ENCODE measurements around the gene NAA38. TPM values are rescaled to one million over a fixed set of nuclear protein-coding genes. Genes with fewer than 3 reads are reported as not detected.
A peak's percentile ranks its signal among the peaks of the same experiment; 100 is the strongest.

The NAA38 gene
- polyA plus RNA-seq, 4 donors: 40.1 to 142 (median 73.4) TPM

DNA sequence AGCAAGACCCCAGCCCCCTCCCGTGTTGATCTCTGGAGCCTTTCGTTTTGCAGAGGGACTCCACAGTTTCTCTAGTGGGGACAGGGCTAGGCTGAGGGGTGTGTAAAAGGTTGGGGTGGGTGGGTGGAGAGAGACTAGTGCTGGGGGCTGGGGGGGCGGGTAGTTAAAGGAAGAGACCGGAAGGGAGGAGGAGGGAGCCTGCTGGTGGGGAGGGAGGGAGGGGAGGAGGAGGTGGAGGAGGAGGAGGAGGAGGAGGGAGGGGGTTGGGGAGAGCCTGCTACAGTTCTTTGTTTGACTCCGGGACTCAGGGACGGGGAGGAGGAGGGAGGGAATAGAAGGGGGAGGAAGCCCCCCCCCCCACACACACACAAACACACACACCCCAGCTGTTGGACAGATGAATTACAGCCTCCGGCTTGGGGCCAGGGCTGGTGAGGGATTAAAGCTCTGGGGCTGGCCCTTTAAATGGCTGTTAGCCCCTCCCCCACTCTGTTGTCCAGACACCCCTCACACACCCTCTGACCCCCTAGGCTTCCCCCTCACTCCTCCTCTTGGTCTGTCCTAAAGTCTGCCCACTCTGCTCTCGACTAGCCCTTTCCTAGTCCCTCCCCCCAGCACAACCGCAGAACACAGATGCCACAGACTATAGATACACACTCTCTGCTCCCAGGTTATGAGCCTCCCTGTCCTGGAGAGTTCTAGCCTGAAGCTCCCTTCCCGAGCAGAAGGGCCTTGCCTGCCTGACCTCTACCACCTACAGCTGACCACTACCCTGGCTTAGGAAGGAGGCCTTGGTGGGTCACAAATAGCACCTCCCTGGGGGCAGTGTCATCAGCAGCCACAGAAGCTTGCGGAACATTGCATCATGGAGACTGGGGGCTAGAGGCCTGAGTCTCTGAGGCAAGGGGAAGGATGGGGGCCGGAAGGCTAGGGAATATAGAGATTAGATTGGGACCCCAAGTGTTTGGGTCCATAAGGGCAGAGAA, 19.0 kb downstream of the NAA38 start:
- 18 to 26% (median 22%) methylated on average over 8 to 11 of the region's 12 CpGs for WGBS, 3 donors
- H3K4me3 ChIP-seq (ENCODE audit: low read depth in 1 of 3, low read length in 3 of 3): peak overlapping the region in 2 of 3 donors; percentile 50 to 61
- no peaks in the 10 kb centered on the region for H3K27me3 ChIP-seq (ENCODE audit: control insufficient read depth in 3 of 3, insufficient read depth in 3 of 3, low read length in 3 of 3)
- H3K27ac ChIP-seq (ENCODE audit: low read depth in 1 of 3, low read length in 2 of 3): peak overlapping the region; percentile 45 to 99 (median 69)
- peaks cover 0 to 4% (median 0%) of the 10 kb centered on the region in 3 donors for H3K36me3 ChIP-seq (ENCODE audit: control insufficient read depth in 3 of 3, insufficient read depth in 2 of 3, low read depth in 1 of 3, low read length in 3 of 3)
- H3K9me3 ChIP-seq (ENCODE audit: control insufficient read depth in 2 of 2, insufficient read depth in 1 of 2, low read depth in 1 of 2, low read length in 1 of 2): no peaks in the 10 kb centered on the region
- peak; percentile 67 to 72 for DNase-seq
- no peak for FAIRE-seq
- H3K4me1 ChIP-seq (ENCODE audit: control insufficient read depth in 3 of 3, insufficient read depth in 2 of 3, low read depth in 1 of 3, low read length in 2 of 3): peaks cover 4 to 63% (median 16%) of the 10 kb centered on the region in 3 donors

DNA sequence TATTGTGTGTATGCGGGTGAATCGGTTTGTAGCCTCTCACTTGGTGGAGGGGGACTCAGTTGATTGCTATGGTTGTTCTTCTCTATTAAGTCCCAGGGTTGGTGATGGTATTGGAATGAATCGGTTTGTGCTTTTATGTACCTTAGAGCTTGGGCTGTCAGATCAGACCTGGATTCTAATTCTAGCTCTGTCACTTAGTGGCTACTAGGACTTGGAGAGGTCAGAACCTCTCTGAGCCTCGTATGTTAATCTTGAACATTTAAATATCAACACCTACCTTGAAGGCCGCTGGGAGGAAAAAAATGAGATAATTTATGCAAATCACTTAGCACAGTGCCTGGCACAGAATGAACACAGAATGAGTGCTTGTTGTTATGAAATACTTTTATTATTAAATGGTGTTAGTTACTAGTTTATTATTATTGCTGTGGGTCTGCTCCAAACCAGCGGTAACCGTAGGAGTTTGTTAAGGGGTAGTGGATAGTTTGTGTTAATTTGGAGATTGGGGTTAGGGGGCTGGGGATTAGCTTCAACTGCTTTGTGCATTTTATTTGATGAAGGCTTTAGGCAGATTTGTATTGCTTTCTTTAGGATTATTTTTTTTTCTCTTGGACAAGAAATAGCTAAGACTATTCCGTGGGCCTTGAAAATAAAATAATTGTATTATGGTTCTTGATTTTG, 19.8 kb downstream of the NAA38 start:
- Histone ChIP-seq H3K36me3 (ENCODE audit: control insufficient read depth in 3 of 3, insufficient read depth in 2 of 3, low read depth in 1 of 3, low read length in 3 of 3) (peaks cover 0 to 4% (median 0%) of the 10 kb centered on the region in 3 donors), H3K4me1 (ENCODE audit: control insufficient read depth in 3 of 3, insufficient read depth in 2 of 3, low read depth in 1 of 3, low read length in 2 of 3) (peaks cover 4 to 61% (median 16%) of the 10 kb centered on the region in 3 donors), H3K27ac (ENCODE audit: low read depth in 1 of 3, low read length in 2 of 3) (peak overlapping the region; percentile 94 to 99 (median 98)), H3K4me3 (ENCODE audit: low read depth in 1 of 3, low read length in 3 of 3) (peak overlapping the region in 2 of 3 donors; percentile 50 to 61), H3K9me3 (ENCODE audit: control insufficient read depth in 2 of 2, insufficient read depth in 1 of 2, low read depth in 1 of 2, low read length in 1 of 2) (no peaks in the 10 kb centered on the region), H3K27me3 (ENCODE audit: control insufficient read depth in 3 of 3, insufficient read depth in 3 of 3, low read length in 3 of 3) (no peaks in the 10 kb centered on the region)
- DNase-seq: peak in 1 of 2 donors; percentile 77
- 4 to 10% (median 7%) methylated on average over 8 of the region's 8 CpGs for WGBS, 3 donors
- no peak for FAIRE-seq

DNA sequence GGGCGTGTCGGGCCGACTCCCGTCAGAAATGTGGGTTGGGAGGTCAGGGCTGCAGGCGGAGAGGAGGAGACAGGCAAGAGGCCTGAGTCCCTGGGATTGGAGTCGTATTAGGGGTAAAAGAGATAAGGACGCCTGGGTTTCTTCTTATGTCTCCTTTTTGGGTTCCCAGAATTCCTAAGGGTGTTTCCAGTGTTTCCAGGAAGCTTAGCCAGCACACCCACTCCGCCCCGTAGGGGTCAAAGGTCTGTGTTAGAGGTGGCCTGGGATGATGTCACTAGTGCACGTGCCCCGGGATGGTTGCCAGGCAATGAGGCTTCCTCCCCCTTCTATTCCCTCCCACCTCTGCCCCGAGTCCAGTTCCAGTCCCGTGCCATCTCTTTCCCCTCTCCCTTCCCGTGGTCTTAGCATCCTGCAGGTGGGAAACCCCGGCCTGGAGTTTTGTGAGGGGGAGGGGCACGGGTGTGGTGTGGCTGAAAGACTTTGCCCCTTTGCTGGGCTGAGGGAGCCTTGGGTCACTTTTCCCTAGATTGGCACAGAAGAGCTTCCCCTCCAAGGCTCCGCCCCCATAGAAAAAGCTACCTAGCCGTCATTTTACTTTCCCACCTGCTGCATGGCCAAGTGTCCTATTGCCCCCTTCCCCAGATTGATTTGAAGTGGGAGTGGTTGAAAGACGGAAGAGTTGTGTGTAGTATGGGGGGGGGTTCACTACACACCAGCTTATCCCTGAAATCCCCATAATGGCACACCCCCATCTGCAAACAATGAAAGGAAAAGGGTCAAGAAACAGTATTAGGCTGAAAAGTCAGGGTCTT, 20.6 kb downstream of the NAA38 start:
- Histone ChIP-seq H3K36me3 (ENCODE audit: control insufficient read depth in 3 of 3, insufficient read depth in 2 of 3, low read depth in 1 of 3, low read length in 3 of 3) (peaks cover 0 to 4% (median 0%) of the 10 kb centered on the region in 3 donors), H3K4me1 (ENCODE audit: control insufficient read depth in 3 of 3, insufficient read depth in 2 of 3, low read depth in 1 of 3, low read length in 2 of 3) (peaks cover 4 to 61% (median 16%) of the 10 kb centered on the region in 3 donors), H3K4me3 (ENCODE audit: low read depth in 1 of 3, low read length in 3 of 3) (peak overlapping the region; percentile 61 to 88 (median 61)), H3K27ac (ENCODE audit: low read depth in 1 of 3, low read length in 2 of 3) (peak overlapping the region; percentile 94 to 99 (median 98)), H3K9me3 (ENCODE audit: control insufficient read depth in 2 of 2, insufficient read depth in 1 of 2, low read depth in 1 of 2, low read length in 1 of 2) (no peaks in the 10 kb centered on the region), H3K27me3 (ENCODE audit: control insufficient read depth in 3 of 3, insufficient read depth in 3 of 3, low read length in 3 of 3) (no peaks in the 10 kb centered on the region)
- FAIRE-seq (no peak), DNase-seq (peak; percentile 99 to 100)
- 0 to 5% (median 2%) methylated on average over 19 of the region's 19 CpGs for WGBS, 3 donors

DNA sequence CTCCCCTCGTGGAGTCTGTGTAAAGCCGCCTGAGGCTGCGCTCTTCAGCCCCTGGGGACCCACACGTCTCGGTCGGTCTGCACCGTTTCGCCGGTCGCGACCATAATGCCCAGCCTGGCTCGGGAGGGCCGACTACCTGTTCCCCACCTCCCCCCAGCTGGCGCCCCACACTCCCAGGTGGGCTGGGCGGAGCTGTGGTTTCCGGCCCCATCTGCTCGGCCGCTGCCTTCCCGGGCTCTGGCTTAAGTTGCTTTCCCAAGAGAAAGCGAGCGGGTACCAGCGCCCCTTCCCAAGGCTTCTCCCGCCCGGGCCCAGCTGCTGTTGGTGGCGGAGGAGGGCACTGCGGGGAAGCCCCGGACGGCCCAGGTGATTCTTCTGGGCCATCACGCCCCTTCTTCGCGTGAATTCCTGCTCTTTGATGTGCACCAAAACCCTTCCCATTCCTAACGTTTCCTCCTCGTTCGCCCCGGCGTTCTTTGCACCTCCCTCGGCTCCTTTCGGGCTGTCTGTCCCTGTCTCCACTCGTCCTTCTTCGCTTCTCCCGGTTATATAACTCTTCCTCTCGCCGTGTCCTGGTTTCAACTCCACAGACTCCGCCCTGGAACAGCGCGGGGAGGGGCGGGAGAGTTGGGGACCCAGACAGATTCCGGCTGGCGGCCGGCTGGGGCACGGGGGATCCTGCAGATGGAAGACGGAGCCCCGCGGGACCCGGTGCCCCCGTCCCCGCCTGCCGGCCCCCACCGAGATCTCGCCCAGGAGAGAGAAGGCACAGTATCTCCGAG, 21.4 kb downstream of the NAA38 start:
- FAIRE-seq: no peak
- H3K27me3 ChIP-seq (ENCODE audit: control insufficient read depth in 3 of 3, insufficient read depth in 3 of 3, low read length in 3 of 3): peaks cover 0 to 5% (median 0%) of the 10 kb centered on the region in 3 donors
- peak overlapping the region; percentile 94 to 99 (median 98) for H3K27ac ChIP-seq (ENCODE audit: low read depth in 1 of 3, low read length in 2 of 3)
- peak overlapping the region; percentile 61 to 88 (median 61) for H3K4me3 ChIP-seq (ENCODE audit: low read depth in 1 of 3, low read length in 3 of 3)
- peaks cover 4 to 57% (median 16%) of the 10 kb centered on the region in 3 donors for H3K4me1 ChIP-seq (ENCODE audit: control insufficient read depth in 3 of 3, insufficient read depth in 2 of 3, low read depth in 1 of 3, low read length in 2 of 3)
- DNase-seq: peak; percentile 87 to 88
- WGBS, 3 donors: 0% methylated on average over 55 to 61 of the region's 61 CpGs
- peaks cover 0 to 4% (median 0%) of the 10 kb centered on the region in 3 donors for H3K36me3 ChIP-seq (ENCODE audit: control insufficient read depth in 3 of 3, insufficient read depth in 2 of 3, low read depth in 1 of 3, low read length in 3 of 3)
- H3K9me3 ChIP-seq (ENCODE audit: control insufficient read depth in 2 of 2, insufficient read depth in 1 of 2, low read depth in 1 of 2, low read length in 1 of 2): no peaks in the 10 kb centered on the region

DNA sequence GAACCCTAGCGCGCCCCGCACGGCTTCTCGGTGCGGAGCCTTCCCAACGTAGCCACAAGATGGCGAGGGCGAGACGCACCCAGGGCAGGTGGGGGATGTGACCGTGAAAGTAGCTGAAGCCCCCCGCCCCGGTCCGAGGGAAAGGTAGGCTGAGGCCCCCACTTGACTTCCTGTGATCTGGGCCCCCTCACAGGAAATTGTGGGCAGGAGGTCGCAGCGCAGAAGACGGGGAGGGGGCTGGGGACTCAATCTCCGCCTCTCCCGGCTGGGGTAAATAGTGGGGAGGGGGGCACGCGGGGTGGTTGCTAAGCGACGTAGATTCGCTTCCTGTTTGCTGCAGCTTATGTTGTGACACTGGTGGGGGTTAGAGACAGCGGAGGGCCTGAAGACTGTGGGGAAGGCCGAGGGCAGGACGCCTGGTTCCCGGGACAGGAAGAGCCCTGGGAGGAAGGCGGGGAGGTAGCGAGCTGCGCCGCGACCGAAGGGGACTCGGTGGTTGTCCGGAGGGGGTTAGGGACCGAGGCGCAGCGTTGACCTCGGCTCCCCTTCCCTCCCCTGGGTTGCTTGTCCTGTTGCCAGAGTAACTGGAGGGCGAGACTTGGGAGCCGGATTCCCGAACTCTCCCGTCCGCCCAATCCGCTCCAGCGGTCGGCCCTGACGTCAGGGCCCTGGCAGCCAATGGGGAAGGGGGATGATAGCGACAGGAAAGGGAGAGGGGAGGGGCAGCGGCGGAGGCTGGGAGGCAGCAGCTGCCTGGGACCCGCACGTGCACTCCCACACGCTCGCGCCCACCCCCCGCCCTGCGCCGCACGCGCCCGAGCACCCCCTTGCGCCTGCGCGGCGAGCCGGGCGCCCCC, 22.2 kb downstream of the NAA38 start:
- DNase-seq (peak; percentile 98 to 99), FAIRE-seq (no peak)
- Histone ChIP-seq H3K27ac (ENCODE audit: low read depth in 1 of 3, low read length in 2 of 3) (peak overlapping the region; percentile 94 to 99 (median 98)), H3K4me1 (ENCODE audit: control insufficient read depth in 3 of 3, insufficient read depth in 2 of 3, low read depth in 1 of 3, low read length in 2 of 3) (peaks cover 4 to 49% (median 8%) of the 10 kb centered on the region in 3 donors), H3K27me3 (ENCODE audit: control insufficient read depth in 3 of 3, insufficient read depth in 3 of 3, low read length in 3 of 3) (peaks cover 0 to 9% (median 0%) of the 10 kb centered on the region in 3 donors), H3K36me3 (ENCODE audit: control insufficient read depth in 3 of 3, insufficient read depth in 2 of 3, low read depth in 1 of 3, low read length in 3 of 3) (peaks cover 0 to 4% (median 0%) of the 10 kb centered on the region in 3 donors), H3K9me3 (ENCODE audit: control insufficient read depth in 2 of 2, insufficient read depth in 1 of 2, low read depth in 1 of 2, low read length in 1 of 2) (no peaks in the 10 kb centered on the region), H3K4me3 (ENCODE audit: low read depth in 1 of 3, low read length in 3 of 3) (peak overlapping the region; percentile 61 to 88 (median 73))
- 1% methylated on average over 45 to 69 of the region's 69 CpGs for WGBS, 3 donors

GRCh38 chr17:7834542-7834956, 22.8 kb downstream of the NAA38 start:
- H3K4me1 ChIP-seq (ENCODE audit: control insufficient read depth in 3 of 3, insufficient read depth in 2 of 3, low read depth in 1 of 3, low read length in 2 of 3): peaks cover 0 to 42% (median 7%) of the 10 kb centered on the region in 3 donors
- WGBS, 3 donors: 0 to 2% (median 0%) methylated on average over 10 to 20 of the region's 20 CpGs
- no peak for FAIRE-seq

More at GRCh38 chr17:7834542-7834956, 22.8 kb downstream of the NAA38 start:
- Histone ChIP-seq H3K36me3 (ENCODE audit: control insufficient read depth in 3 of 3, insufficient read depth in 2 of 3, low read depth in 1 of 3, low read length in 3 of 3) (no peaks in the 10 kb centered on the region), H3K4me3 (ENCODE audit: low read depth in 1 of 3, low read length in 3 of 3) (peak overlapping the region; percentile 61 to 88 (median 73)), H3K27me3 (ENCODE audit: control insufficient read depth in 3 of 3, insufficient read depth in 3 of 3, low read length in 3 of 3) (peaks cover 0 to 9% (median 0%) of the 10 kb centered on the region in 3 donors), H3K9me3 (ENCODE audit: control insufficient read depth in 2 of 2, insufficient read depth in 1 of 2, low read depth in 1 of 2, low read length in 1 of 2) (no peaks in the 10 kb centered on the region), H3K27ac (ENCODE audit: low read depth in 1 of 3, low read length in 2 of 3) (peak overlapping the region; percentile 94 to 98 (median 94))
- peak; percentile 65 to 79 for DNase-seq
